Fibroblast of pulmonary artery (primary cell): ENCODE data around the gene ADPRS.
A peak's percentile ranks its signal among the peaks of the same experiment; 100 is the strongest.

Source experiments
- DNase-seq: peaks from one replicate; pipeline ENCODE4 v3.0.0-alpha.2; 2010; ENCODE audit warnings: low read depth
- H3K4me3 ChIP-seq: replicated peaks from 2 replicates; pipeline ENCODE4 v1.5.1; 2011; ENCODE audit warnings: low read depth, mild to moderate bottlenecking, control low read depth, low read length, moderate library complexity
- TF ChIP-seq, protein P1 (sequence below): IDR thresholded peaks from 2 replicates; pipeline ENCODE4 v1.5.1; 2011; ENCODE audit warnings: mild to moderate bottlenecking, control low read depth, low read length, inconsistent platforms; ENCODE audit errors: missing control alignments

ADPRS gene

DNA sequence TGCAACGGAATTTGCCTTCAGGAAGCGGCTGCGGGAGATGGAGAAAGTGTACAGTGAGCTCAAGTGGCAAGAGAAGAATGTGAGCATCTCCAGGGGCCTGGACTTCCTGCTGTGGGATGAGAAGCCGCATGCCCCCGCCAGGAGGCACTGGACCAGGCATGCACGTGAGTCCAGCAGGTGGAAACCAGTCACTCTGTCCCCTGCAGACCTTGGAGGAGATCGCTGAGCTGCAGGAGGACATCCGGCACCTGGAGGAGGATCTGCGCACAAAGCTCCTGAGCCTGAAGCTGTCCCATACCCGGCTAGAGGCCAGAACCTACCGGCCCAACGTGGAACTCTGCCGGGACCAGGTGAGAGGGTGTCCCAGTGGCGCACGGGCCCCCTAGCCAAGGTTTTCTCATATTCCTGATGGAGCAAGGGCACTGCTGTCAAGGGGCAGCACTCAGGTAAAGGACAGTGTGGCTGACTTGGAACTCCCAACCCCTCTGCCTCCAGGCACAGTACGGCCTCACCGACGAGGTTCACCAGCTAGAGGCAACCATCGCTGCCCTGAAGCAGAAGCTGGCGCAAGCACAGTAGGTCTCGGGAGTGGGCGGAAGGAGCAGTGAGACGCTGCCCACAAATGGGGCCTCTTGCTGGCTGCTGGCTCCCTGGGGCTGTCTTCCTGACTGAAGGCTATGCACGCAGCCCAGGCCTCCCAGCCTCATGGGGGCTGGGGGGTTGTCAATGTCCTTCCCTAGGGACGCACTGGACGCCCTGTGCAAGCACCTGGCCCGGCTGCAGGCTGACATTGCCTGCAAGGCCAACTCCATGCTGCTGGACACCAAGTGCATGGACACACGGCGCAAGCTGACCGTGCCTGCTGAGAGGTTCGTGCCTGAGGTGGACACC is 1.2 kb upstream of the ADPRS start:
- no peak for DNase-seq
- no peak overlapping the region for H3K4me3 ChIP-seq
- TF ChIP-seq, protein P1, sequence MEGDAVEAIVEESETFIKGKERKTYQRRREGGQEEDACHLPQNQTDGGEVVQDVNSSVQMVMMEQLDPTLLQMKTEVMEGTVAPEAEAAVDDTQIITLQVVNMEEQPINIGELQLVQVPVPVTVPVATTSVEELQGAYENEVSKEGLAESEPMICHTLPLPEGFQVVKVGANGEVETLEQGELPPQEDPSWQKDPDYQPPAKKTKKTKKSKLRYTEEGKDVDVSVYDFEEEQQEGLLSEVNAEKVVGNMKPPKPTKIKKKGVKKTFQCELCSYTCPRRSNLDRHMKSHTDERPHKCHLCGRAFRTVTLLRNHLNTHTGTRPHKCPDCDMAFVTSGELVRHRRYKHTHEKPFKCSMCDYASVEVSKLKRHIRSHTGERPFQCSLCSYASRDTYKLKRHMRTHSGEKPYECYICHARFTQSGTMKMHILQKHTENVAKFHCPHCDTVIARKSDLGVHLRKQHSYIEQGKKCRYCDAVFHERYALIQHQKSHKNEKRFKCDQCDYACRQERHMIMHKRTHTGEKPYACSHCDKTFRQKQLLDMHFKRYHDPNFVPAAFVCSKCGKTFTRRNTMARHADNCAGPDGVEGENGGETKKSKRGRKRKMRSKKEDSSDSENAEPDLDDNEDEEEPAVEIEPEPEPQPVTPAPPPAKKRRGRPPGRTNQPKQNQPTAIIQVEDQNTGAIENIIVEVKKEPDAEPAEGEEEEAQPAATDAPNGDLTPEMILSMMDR = no peak

DNA sequence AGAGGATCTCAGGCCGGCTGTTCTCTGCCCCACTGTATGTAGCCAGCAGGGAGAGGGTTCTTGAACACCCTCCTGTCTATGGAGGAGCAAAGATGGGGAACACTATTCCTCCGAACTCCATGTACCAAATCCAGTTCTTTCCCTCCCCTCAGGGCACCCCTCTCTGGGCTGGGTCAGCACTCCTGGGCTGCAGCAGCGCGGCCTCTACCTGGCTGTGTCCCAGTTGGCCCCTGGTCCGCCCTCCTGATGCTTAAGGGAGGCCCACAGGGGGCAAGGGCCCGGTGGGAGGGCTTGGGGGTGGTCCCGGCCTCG is 471 bp upstream of the ADPRS start:
- TF ChIP-seq, protein P1 = no peak
- H3K4me3 ChIP-seq = peak overlapping the region; percentile 87

DNA sequence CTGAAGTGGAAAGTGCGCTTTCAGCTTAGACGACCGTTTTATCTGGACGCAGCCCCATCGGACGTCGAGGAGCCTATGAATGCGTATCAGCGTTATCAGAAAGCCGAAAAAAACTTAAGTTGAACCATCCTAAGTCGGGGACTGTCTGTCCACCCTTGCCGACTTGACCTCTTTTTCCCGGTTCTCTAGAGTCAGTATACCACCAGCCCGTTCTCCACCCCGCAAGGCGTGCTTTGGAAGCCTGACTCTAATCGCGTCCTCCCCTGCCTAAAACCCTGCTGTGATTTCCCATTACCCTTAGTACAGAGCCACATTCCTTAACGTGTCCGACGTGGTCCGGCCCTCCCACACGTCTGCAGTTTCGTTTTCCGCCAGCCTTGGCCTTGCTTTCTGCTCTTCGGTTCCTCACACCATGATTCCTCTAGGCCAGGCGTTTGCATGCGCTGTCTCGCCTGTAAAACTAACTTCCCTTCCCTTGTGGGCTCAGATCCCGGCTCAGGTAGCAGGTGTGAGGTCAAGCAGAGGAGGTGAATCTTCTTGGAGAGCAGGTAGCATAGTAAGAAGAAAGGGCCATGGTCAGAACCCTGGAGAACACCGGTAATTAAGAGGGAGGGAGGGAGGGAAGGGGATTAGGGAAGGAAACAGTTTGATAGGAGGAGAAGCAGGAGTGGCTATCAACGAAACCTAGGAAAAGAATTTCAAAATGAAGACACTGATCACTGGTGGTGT is 865 bp downstream of the ADPRS start:
- peak; percentile 60 for DNase-seq
- TF ChIP-seq, protein P1 = no peak
- peak overlapping the region; percentile 87 for H3K4me3 ChIP-seq

More for the DNA sequence above, 471 bp upstream of the ADPRS start:
- DNase-seq = no peak

DNA sequence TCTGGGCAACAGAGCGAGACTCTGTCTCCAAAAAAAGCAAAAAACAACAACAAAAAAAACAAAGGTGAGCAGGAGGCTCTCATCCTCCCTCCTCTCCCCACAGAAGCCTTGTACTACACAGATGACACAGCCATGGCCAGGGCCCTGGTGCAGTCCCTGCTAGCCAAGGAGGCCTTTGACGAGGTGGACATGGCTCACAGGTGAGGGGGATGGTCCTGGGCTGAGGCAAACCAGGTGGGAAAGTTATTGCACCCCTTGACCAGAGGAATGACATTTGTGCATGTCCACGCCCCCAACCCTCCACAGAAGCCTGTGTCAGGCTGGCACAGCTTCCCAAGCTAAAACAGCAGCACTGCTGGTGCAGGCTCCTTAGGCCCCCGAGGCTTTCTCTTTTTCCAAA is 2.4 kb downstream of the ADPRS start:
- H3K4me3 ChIP-seq = no peak overlapping the region
- DNase-seq = no peak
- TF ChIP-seq, protein P1 = no peak

DNA sequence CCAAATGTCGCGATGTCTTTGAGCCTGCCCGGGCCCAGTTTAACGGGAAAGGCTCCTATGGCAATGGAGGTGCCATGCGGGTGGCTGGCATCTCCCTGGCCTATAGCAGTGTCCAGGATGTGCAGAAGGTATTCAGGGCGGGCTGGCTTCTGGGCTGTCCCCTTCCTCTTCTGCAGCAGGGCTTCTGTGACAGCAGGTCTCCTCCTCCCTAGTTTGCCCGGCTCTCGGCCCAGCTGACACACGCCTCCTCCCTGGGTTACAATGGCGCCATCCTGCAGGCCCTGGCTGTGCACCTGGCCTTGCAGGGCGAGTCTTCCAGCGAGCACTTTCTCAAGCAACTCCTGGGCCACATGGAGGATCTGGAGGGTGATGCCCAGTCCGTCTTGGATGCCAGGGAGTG is 3.0 kb downstream of the ADPRS start:
- TF ChIP-seq, protein P1 = no peak
- DNase-seq = no peak
- no peak overlapping the region for H3K4me3 ChIP-seq

DNA sequence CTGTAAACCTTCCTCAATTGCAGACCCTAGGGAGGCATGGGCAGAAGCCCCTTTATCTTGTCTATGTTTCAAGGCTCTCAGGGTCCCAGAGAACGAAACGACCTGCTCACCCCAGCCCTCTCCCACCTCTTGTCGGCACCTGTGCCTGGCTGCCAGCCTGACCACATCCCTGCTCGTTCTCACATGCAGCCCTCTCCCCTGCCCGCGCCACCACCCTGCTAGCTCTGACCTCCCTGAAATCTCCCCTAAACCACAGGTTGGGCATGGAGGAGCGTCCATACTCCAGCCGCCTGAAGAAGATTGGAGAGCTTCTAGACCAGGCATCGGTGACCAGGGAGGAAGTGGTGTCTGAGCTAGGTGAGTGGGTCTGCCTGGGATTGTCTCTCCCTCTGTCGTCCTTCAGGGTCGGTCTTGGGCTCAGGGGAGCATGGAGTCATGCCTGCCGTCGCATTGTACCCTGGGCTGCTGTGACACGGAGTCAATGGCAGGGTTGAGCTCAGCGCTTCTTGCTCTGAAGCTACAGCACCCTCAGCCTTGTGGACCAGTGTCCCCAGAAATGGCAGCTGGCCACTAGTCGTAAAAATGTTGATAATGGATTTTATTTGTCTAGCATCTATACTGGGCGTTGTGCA is 3.6 kb downstream of the ADPRS start:
- TF ChIP-seq, protein P1 = no peak
- DNase-seq = no peak
- H3K4me3 ChIP-seq = no peak overlapping the region
